ENCODE results near the gene ETV5. TPM values are rescaled to one million over a fixed set of nuclear protein-coding genes. Genes with fewer than 3 reads are reported as not detected.

The ETV5 gene
- total and polyA plus RNA-seq, 2 donors (not counting 3 experiments of a cell fraction or from before 2014, with no cell fraction given): 8.8 to 40.9 TPM

DNA sequence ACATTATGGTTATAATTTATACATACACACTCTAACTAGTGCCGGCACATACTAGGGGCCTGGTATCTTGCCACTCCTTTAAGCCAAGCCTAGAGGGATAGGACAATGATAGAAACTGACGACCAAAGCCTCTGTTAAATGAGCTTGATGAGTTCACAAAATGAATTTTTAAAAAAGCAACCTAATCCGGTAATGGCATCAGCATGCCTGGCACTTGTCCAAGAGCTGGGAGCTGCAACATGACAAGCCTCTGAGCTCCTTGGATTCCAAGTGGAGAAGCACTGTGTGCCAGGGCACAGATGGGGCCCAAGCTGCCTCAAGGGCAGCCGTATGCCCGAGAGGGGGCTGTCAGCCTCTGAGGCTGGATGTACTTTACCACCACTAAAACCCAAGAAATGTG is 9.7 kb downstream of the ETV5 start:
- CTCF ChIA-PET: interaction anchor here (0.6 to 1.6 kb wide), 4 partner anchors 9 to 490 kb away, joined by 3 to 6 read pairs (median 4); no protein-coding TSS in a partner anchor
- no TSS peak for BruUV-seq (replicated peaks)
- DNase-seq (ENCODE audit: low read depth, low spot score) (peak; percentile 47), FAIRE-seq (peak; percentile 31)
- TF ChIP-seq, protein P1, sequence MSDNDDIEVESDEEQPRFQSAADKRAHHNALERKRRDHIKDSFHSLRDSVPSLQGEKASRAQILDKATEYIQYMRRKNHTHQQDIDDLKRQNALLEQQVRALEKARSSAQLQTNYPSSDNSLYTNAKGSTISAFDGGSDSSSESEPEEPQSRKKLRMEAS (IDR thresholded peaks at IDR 0.05; ENCODE audit: insufficient read depth, insufficient read length): no peak
- TF ChIP-seq JUN (IDR thresholded peaks at IDR 0.05; ENCODE audit: borderline replicate concordance, insufficient read depth, insufficient read length, low read depth) (no peak), POLR2AphosphoS5 (IDR thresholded peaks at IDR 0.05; ENCODE audit: insufficient read depth, low read depth, low read length) (no peak), POLR2A (IDR thresholded peaks at IDR 0.05; ENCODE audit: low read depth, low read length) (no peak), FOS (IDR thresholded peaks at IDR 0.05; ENCODE audit: borderline replicate concordance, insufficient read depth, low read length) (no peak)
- no peaks in the 10 kb centered on the region for H3K9me1 ChIP-seq (replicated peaks; ENCODE audit: control insufficient read depth, extremely low read depth, insufficient read depth, low read length)
- H3K9me3 ChIP-seq (replicated peaks; ENCODE audit: control insufficient read depth, insufficient read depth, low read length): no peaks in the 10 kb centered on the region
- dilution Hi-C loops (cut with MboI; ENCODE audit: extremely low pct_ligation_motif_present, low sequenced_read_pairs) (no loop called here), intact Hi-C loops (cut with micrococcal nuclease) (no loop called here)
- H4K20me1 ChIP-seq (replicated peaks; ENCODE audit: control insufficient read depth, extremely low read depth, insufficient read depth, low read length): no peaks in the 10 kb centered on the region
- H3K79me2 ChIP-seq (ENCODE audit: control insufficient read depth, insufficient read depth, low read length): no peaks in the 10 kb centered on the region
- H3K36me3 ChIP-seq (ENCODE audit: control insufficient read depth in 2 of 2, extremely low read depth in 1 of 2, insufficient read depth in 2 of 2, low read length in 2 of 2): no peaks in the 10 kb centered on the region
- H2AFZ ChIP-seq (ENCODE audit: low read depth, low read length): no peak overlapping the region
- no peak overlapping the region for H3K4me2 ChIP-seq (ENCODE audit: insufficient read depth, low read length)
- no peak overlapping the region for H3K9ac ChIP-seq (replicated peaks; ENCODE audit: extremely low read depth, insufficient read depth, low read length)
- POLR2A ChIA-PET: interaction anchor here (2.7 kb wide), 1 partner anchor 10 kb away, joined by 15 read pairs; the partner anchor contains the start of gene ETV5
- no peaks in the 10 kb centered on the region for H3K27me3 ChIP-seq (ENCODE audit: control insufficient read depth in 2 of 2, insufficient read depth in 2 of 2, low read length in 2 of 2)
- H3K4me1 ChIP-seq (ENCODE audit: control insufficient read depth, extremely low read depth, insufficient read depth, low read length): peaks cover 13% of the 10 kb centered on the region
- H3K4me3 ChIP-seq (replicated peaks in 1 of 3; ENCODE audit: insufficient read depth in 1 of 3, low read depth in 1 of 3, low read length in 3 of 3): no peak overlapping the region
- no peak overlapping the region for H3K27ac ChIP-seq (ENCODE audit: insufficient read depth, low read depth, low read length)

DNA sequence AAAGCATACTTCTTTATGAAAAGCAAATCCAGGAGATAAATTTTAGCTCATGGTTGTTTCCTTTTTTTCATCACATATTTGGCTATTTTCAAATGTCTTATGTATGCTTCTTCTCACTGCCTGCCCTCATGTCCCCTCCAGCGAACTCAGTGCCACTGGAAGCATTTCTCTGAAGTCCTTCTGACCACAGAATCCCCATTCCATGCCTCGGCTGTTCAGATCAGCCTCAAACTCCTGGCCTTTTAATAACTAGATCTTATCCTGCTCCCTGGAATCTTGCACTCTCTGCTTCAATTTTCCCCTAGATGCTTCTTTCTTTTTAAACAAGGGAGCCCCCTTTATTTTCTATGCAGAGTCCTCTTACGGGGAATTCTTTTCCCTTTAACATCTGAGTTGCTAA is 10.1 kb downstream of the ETV5 start:
- no TSS peak for BruUV-seq (replicated peaks)
- dilution Hi-C loops (cut with MboI; ENCODE audit: extremely low pct_ligation_motif_present, low sequenced_read_pairs): no loop called here
- intact Hi-C loops (cut with micrococcal nuclease): no loop called here

More for the DNA sequence above, 10.1 kb downstream of the ETV5 start:
- no peaks in the 10 kb centered on the region for H3K79me2 ChIP-seq (ENCODE audit: control insufficient read depth, insufficient read depth, low read length)
- H4K20me1 ChIP-seq (replicated peaks; ENCODE audit: control insufficient read depth, extremely low read depth, insufficient read depth, low read length): no peaks in the 10 kb centered on the region
- no peak overlapping the region for H3K4me2 ChIP-seq (ENCODE audit: insufficient read depth, low read length)
- H3K9me3 ChIP-seq (replicated peaks; ENCODE audit: control insufficient read depth, insufficient read depth, low read length): no peaks in the 10 kb centered on the region
- peaks cover 13% of the 10 kb centered on the region for H3K4me1 ChIP-seq (ENCODE audit: control insufficient read depth, extremely low read depth, insufficient read depth, low read length)
- TF ChIP-seq JUN (IDR thresholded peaks at IDR 0.05; ENCODE audit: borderline replicate concordance, insufficient read depth, insufficient read length, low read depth): no peak
- no peak for TF ChIP-seq MYC (IDR thresholded peaks at IDR 0.05; ENCODE audit: low read depth, low read length)
- TF ChIP-seq, protein P2, sequence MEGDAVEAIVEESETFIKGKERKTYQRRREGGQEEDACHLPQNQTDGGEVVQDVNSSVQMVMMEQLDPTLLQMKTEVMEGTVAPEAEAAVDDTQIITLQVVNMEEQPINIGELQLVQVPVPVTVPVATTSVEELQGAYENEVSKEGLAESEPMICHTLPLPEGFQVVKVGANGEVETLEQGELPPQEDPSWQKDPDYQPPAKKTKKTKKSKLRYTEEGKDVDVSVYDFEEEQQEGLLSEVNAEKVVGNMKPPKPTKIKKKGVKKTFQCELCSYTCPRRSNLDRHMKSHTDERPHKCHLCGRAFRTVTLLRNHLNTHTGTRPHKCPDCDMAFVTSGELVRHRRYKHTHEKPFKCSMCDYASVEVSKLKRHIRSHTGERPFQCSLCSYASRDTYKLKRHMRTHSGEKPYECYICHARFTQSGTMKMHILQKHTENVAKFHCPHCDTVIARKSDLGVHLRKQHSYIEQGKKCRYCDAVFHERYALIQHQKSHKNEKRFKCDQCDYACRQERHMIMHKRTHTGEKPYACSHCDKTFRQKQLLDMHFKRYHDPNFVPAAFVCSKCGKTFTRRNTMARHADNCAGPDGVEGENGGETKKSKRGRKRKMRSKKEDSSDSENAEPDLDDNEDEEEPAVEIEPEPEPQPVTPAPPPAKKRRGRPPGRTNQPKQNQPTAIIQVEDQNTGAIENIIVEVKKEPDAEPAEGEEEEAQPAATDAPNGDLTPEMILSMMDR (IDR thresholded peaks at IDR 0.05; ENCODE audit: extremely low read depth in 1 of 2, insufficient read depth in 1 of 2, low read depth in 1 of 2, low read length in 2 of 2): no peak
- no peak for TF ChIP-seq POLR2A (IDR thresholded peaks at IDR 0.05; ENCODE audit: low read depth, low read length)
- TF ChIP-seq, protein P1 (IDR thresholded peaks at IDR 0.05; ENCODE audit: insufficient read depth, insufficient read length): no peak
- TF ChIP-seq GATA2 (IDR thresholded peaks at IDR 0.05; ENCODE audit: insufficient read depth, insufficient read length, low read depth, low read length): no peak
- TF ChIP-seq EZH2 (IDR thresholded peaks at IDR 0.05; ENCODE audit: borderline replicate concordance, low read depth, low read length, severe bottlenecking): no peak
- no peak for TF ChIP-seq FOS (IDR thresholded peaks at IDR 0.05; ENCODE audit: borderline replicate concordance, insufficient read depth, low read length)
- TF ChIP-seq POLR2AphosphoS5 (IDR thresholded peaks at IDR 0.05; ENCODE audit: insufficient read depth, low read depth, low read length): no peak
- H3K27ac ChIP-seq (ENCODE audit: insufficient read depth, low read depth, low read length): no peak overlapping the region
- H3K27me3 ChIP-seq (ENCODE audit: control insufficient read depth in 2 of 2, insufficient read depth in 2 of 2, low read length in 2 of 2): no peaks in the 10 kb centered on the region
- ChIA-PET POLR2A (interaction anchor here (2.7 kb wide), 1 partner anchor 10 kb away, joined by 15 read pairs; the partner anchor contains the start of gene ETV5), CTCF (interaction anchor here (0.6 to 2.0 kb wide), 6 partner anchors 9 to 490 kb away, joined by 3 to 8 read pairs (median 5); no protein-coding TSS in a partner anchor)
- no peak for FAIRE-seq
- no peaks in the 10 kb centered on the region for H3K9me1 ChIP-seq (replicated peaks; ENCODE audit: control insufficient read depth, extremely low read depth, insufficient read depth, low read length)
- H3K9ac ChIP-seq (replicated peaks; ENCODE audit: extremely low read depth, insufficient read depth, low read length): no peak overlapping the region
- no peak overlapping the region for H3K4me3 ChIP-seq (replicated peaks in 1 of 3; ENCODE audit: insufficient read depth in 1 of 3, low read depth in 1 of 3, low read length in 3 of 3)
- H3K36me3 ChIP-seq (ENCODE audit: control insufficient read depth in 2 of 2, extremely low read depth in 1 of 2, insufficient read depth in 2 of 2, low read length in 2 of 2): peaks cover 0 to under 1% of the 10 kb centered on the region in 2 experiments
- no peak overlapping the region for H2AFZ ChIP-seq (ENCODE audit: low read depth, low read length)
- no peak for DNase-seq (ENCODE audit: low read depth, low spot score)
